ENCODE data around the gene MYOF.
A peak's percentile ranks its signal among the peaks of the same experiment; 100 is the strongest.

Gene MYOF

DNA sequence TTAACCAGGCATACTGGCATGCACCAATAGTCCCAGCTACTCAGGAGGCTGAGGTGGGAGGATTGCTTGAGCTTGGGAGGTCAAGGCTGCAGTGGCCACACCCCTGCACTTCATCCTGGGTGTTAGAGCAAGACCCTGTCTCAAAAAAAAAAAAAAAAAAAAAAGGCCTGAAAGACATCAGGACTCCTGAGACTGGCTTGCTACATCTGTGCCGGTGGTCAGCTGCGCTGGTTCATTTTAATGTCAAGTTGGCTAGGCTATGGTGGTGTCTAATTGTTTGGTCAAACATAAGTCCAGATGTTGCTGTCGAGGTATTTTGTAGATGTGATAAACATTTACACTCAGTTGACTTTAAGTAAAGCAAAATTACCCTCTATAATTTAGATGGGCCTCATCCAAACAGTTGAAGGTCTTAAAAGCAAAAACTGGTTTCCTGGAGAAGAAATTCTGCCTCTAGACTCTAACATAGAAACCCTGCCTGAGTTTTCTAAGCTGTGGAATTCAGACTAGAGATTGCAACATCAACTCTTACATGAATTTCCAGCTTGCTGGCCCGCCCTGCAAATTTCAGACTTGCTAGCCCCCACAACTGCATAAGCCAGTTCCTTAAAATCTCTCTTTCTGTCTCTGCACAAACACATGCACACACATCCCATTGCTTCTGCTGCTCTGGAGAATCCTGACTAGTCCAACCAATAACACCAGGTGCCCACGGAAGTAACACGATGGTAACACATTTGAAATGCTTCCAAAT, 18.2 kb downstream of the MYOF start:
- in situ Hi-C loops (cut with HindIII; ENCODE audit: low pct_ligation_motif_present, low pct_unique_long_range_greater_than_20kb, low sequenced_read_pairs): no loop called here

DNA sequence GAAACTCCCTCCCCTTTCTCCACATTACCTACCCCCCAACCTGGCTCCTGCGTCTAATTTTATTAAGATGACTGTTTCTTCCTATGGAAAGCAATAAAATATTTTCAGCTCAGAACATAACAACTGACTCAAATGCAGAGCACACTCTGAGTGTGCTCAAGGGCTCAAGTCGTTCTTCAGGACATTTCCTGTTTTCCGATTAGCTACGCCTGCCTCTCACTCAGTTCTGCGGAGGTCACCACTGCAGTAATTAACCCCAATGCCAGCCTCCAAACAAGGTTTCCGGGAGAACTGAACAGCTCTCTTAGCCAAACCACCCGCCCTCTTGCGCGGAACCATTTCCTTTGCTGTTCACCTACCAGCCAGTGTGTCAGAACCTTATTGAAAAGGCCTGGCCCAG, 19.3 kb downstream of the MYOF start:
- no peak for DNase-seq

More for the DNA sequence above, 18.2 kb downstream of the MYOF start:
- DNase-seq: no peak

DNA sequence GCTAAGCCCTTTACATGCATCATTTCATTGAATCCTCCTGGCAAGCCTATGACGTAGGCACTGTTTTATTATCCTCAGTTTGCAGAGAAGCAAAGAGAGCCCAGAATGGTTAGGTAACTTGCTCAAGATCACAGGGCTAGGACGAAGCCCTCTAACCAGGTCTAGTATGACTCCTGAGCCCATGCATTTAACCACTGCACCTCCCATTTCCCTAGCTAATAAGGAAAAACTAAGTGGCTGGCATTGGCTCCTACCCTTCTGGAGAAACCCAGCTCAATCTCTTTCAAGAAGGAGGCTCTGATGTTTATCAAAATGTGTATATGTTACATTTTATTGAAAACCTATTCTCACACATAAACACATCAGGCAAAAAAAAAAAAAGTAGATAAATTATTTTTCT, 19.8 kb downstream of the MYOF start:
- DNase-seq: no peak
- in situ Hi-C loops (cut with HindIII; ENCODE audit: low pct_ligation_motif_present, low pct_unique_long_range_greater_than_20kb, low sequenced_read_pairs): no loop called here

More for the DNA sequence above, 19.3 kb downstream of the MYOF start:
- in situ Hi-C loops (cut with HindIII; ENCODE audit: low pct_ligation_motif_present, low pct_unique_long_range_greater_than_20kb, low sequenced_read_pairs): no loop called here

DNA sequence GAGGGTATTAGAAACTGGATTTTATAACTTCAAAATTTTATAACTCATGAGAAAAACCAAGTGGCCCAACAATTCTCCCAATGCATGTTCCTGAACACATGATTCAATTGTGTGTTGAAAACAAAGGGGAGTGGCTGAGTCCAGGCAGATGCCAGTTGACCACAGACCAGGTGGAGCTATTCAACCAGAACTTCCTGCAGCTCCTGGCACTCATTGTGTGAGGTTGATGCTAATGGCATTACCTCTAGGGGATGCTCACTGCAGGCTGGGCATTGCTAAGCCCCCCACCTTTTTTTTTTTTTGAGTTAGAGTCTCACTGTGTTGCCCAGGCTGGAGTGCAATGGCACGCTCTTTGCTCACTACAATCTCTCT, 20.3 kb downstream of the MYOF start:
- peak; percentile 94 for DNase-seq
- in situ Hi-C loops (cut with HindIII; ENCODE audit: low pct_ligation_motif_present, low pct_unique_long_range_greater_than_20kb, low sequenced_read_pairs): no loop called here

DNA sequence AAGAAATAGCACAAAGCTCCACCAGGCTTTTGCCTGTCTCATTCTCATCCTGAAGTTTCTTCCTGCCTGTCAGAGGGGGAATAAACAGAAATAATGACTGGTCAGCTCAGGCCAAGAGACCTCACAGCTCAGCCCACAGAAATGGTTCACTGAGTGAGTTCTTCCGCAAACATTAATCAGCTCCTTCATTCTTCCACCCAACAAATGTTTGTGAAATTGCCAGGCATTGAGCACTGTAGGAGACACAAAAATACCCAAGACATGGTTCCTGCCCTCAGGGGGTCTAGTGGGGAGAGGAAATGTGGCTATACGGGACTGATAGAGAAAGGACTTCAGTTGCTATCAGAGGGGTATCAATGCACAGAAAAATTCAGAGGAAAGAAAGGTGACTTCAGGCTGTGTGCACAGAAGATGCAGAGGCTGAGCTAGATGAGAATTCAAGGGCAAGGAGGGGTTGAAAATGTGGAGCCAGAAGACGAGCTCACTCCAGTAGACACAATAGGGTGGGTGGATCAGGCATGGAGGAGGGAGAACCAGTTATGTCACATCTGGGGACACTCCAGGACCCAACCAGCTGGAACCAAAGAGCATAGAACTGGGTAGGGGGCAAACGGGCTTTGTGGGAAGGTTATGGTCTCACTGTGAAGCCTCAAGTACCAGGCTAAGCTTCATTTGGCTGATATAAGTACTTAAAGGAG, 20.9 kb downstream of the MYOF start:
- in situ Hi-C loops (cut with HindIII; ENCODE audit: low pct_ligation_motif_present, low pct_unique_long_range_greater_than_20kb, low sequenced_read_pairs): no loop called here
- peak; percentile 79 for DNase-seq

DNA sequence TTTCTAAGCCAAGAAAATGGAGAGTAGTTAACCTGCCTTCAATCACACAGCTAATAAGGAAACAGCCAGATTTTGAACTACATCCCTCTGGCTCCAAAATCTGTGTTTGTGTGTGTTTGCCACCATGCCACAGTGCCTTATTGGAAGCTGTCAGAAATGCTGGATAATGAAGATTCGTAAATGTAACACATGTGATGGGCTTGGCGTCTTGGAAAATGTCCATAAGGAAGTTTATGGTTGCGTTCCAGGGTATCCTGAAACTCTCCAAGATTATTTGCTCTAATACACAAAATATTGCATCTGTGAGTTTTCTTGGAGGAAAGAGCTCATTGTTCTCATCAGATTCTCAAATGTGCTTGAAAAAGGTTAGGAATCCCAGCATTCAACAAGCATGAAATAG, 22.7 kb downstream of the MYOF start:
- DNase-seq: no peak
- in situ Hi-C loops (cut with HindIII; ENCODE audit: low pct_ligation_motif_present, low pct_unique_long_range_greater_than_20kb, low sequenced_read_pairs): no loop called here

DNA sequence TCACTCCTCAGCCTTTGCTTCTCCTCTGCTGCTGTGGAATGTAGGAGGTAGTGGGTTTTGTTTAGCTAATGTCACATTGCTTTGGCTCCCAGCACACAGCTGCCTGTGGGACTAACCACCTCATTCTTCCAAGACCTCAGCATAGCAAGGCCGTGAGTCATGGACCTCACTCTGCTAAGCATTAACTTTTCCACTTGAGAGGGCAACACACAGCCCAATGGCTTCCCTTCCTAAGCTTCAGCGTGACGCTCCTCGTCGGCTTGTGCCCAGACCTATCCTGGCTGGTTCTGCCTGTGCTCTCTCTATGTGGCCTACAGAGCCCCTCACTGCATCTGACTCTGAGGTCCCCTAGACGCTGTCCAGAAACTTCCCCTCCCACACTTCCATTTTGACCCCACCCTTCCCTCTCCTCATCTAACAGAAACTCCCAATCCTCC, 23.3 kb downstream of the MYOF start:
- DNase-seq: peak; percentile 100
- in situ Hi-C loops (cut with HindIII; ENCODE audit: low pct_ligation_motif_present, low pct_unique_long_range_greater_than_20kb, low sequenced_read_pairs): no loop called here

DNA sequence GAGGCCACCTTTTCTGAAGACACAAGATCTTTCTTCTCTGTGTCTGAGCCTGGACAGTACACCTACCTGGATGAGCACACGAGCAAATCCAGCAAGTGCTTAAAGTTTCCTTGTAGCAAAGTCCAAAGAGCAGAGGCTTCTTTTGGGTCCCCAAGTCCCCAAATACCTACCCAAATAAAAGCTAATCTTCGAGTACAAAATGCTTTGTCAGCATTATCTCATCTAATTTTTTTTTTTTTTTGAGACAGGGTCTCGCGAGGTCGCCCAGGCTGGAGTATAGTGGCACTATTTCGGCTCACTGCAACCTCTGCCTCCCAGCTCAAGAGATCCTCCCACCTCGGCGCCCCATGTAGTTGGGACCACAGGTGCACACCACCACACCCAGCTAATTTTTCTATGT, 24.6 kb downstream of the MYOF start:
- DNase-seq: no peak
- in situ Hi-C loops (cut with HindIII; ENCODE audit: low pct_ligation_motif_present, low pct_unique_long_range_greater_than_20kb, low sequenced_read_pairs): no loop called here

DNA sequence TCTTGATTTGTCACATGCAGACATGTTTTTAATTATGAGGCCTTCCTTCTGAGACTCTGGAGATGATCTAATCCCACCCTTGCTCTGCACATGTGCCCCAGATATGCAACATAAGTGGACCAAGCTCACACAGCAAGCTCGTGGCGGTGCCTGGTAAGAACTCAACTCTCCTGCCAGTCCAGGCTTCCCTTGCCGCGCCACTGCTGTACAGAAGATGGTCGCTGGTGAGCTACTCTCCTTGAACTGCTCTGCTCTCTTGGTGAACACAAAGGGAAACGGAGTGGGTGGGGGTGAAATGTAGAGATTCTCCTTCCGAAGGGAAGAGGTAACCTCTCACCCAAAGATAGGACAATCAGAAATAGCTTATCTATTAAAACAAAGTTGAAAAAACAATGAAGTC, 25.7 kb downstream of the MYOF start:
- in situ Hi-C loops (cut with HindIII; ENCODE audit: low pct_ligation_motif_present, low pct_unique_long_range_greater_than_20kb, low sequenced_read_pairs): no loop called here
- DNase-seq: no peak

DNA sequence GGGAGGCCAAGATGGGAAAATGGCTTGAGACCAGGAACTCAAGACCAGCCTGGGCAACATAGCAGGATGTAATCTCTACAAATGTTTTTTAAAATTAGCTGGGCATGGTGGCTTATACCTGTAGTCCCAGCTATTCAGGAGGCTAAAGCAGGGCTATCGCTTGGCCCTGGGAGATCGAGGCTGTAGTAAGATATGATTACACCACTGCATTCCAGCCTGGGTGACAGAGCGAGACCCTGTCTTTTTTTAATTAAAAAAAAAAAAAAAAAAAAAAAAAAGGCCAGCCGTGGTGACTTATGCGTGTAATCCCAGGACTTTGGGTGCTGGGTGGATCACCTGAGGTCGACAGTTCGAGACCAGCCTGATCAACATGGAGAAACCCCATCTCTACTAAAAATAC, 27.4 kb downstream of the MYOF start:
- DNase-seq: no peak
- in situ Hi-C loops (cut with HindIII; ENCODE audit: low pct_ligation_motif_present, low pct_unique_long_range_greater_than_20kb, low sequenced_read_pairs): no loop called here

DNA sequence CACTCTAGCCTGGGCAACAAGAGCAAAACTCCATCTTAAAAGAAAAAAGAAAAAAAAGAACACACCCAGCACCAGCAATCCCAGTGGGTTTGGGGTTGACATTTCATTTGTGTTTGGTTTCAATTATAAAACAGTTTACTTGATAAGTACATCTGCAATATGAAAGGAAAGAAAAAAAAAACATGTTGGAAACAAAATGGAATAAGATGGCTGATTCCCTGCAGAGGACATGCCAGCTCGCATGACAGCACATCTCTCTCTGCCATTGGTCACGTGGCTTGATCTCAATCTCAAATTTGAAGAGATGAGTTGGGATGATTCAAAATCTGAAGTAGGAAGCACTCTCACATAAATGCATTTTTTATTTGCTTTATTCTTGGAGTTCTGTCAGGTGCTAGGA, 28.0 kb downstream of the MYOF start:
- DNase-seq: no peak
- in situ Hi-C loops (cut with HindIII; ENCODE audit: low pct_ligation_motif_present, low pct_unique_long_range_greater_than_20kb, low sequenced_read_pairs): no loop called here

DNA sequence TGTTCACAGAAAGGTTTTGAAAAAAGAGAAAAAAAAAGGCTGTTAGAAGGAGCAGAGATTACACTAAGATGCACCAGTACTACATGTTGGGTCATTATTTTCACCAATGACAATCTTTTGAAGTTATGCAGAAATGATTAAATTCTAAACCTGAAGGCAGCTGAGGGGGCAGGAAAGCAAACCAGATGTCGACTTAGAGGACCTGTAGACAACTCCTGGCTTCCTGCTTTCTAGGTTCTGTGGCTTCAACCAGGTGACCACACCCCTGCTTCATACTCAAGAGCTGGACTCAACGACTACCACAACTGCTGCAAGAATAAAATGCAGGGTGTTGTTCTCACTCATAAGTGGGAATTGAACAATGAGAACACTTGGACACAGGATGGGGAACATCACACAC, 30.0 kb downstream of the MYOF start:
- DNase-seq: no peak

DNA sequence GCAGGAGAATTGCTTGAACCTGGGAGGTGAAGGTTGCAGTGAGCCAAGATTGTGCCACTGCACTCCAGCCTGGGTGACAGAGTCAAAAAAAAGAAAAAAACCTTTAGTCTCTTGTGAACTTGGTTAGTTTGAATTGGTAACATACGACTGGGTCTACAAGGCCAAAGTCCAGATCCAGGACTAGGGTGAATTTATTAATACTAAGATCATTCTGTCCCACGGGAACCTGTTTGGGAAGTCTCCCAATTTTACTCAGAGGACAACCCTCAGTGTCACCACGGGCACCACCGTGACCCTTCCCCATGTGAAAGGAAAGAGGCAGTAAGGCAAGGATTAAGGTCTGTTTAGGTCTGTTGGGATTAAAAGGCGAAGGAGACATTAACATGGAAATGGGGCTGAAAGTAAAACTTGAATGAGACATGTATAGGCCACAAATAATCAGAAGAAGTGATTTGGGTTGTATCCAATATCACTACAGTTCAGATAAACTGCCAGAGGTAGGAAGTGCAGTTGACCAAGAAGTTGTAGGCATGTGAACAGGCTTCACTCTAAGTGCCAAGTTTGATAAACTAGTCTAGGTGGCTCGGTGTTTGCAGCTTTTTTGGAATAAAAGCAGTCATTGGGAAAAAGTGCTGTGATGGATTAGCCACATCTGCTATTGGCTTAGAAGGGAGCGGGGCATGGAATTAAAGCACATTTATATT, 30.7 kb downstream of the MYOF start:
- DNase-seq: no peak
- in situ Hi-C loops (cut with HindIII; ENCODE audit: low pct_ligation_motif_present, low pct_unique_long_range_greater_than_20kb, low sequenced_read_pairs): no loop called here

More for the DNA sequence above, 30.0 kb downstream of the MYOF start:
- in situ Hi-C loops (cut with HindIII; ENCODE audit: low pct_ligation_motif_present, low pct_unique_long_range_greater_than_20kb, low sequenced_read_pairs): no loop called here

DNA sequence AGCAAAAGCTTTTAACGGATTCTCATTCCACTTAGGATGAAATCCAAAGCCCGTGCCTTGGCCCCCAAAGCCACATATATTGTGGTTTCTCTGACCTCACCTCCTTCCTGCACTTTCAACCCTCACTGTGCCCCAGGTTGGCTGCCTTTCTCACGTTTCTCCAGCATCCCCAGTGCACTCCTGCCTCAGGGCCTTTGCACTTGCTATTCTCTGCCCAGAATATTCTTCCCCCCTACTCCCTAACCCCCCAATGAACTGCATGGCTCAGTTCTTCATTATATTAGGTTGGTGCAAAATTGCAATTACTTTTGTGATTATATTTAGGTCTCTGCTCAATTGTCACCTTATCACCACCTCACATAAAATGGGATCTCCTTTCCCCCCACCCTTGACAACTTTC, 34.2 kb downstream of the MYOF start:
- DNase-seq: no peak
- in situ Hi-C loops (cut with HindIII; ENCODE audit: low pct_ligation_motif_present, low pct_unique_long_range_greater_than_20kb, low sequenced_read_pairs): no loop called here

DNA sequence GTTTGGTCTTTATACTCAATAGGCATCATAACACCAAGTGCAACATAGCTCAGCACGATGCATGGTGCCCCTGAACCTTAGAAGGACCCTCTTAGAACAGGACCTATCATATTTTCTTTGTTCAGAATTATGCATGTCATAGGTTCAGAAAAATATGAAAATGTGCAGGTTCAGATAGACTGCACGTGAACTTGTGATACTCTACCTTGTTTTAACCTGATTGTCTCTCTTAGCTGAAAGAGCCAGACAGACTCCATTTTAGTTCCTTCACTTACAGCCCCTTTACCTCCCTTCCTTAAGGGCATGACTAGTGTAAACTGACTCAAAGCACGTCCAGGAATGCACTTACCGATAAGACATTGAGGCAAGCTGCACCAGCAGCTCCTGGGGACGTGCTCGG, 35.1 kb downstream of the MYOF start:
- DNase-seq: no peak
- in situ Hi-C loops (cut with HindIII; ENCODE audit: low pct_ligation_motif_present, low pct_unique_long_range_greater_than_20kb, low sequenced_read_pairs): no loop called here

DNA sequence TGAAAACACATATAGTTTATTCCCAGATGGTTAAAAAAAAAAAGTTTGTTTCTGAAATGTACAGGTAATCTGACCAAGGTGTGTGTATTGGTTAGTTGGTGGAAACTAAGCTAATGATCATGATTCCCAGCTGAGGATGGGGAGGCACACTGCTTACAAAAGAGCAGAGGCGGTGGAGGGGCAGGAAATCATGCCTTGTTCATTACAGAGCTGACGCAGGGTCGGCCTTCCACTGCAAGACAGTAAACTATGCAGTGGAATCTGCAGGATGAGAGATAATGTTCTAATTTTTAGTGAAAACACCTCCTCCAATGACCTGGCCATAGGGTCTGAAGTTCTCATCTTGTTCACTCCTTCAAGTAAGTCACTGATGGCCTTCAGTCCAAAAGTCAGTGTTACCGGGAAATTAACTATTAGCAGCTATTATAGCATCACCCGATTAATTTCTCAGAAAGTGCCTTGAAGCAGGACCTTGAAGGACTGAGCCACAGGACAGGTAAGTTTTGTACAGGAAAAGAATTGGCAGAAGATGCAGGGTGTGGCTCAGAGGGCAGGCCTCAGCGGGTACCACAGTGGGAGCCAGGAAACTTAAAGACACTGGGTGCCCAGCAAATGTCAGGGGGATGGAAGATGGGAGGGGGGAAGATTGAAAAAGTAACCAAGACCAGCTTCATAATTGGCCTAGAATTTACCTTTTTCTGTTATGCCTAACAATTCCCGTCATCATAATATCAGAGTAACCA, 36.0 kb downstream of the MYOF start:
- in situ Hi-C loops (cut with HindIII; ENCODE audit: low pct_ligation_motif_present, low pct_unique_long_range_greater_than_20kb, low sequenced_read_pairs): no loop called here
- DNase-seq: no peak

DNA sequence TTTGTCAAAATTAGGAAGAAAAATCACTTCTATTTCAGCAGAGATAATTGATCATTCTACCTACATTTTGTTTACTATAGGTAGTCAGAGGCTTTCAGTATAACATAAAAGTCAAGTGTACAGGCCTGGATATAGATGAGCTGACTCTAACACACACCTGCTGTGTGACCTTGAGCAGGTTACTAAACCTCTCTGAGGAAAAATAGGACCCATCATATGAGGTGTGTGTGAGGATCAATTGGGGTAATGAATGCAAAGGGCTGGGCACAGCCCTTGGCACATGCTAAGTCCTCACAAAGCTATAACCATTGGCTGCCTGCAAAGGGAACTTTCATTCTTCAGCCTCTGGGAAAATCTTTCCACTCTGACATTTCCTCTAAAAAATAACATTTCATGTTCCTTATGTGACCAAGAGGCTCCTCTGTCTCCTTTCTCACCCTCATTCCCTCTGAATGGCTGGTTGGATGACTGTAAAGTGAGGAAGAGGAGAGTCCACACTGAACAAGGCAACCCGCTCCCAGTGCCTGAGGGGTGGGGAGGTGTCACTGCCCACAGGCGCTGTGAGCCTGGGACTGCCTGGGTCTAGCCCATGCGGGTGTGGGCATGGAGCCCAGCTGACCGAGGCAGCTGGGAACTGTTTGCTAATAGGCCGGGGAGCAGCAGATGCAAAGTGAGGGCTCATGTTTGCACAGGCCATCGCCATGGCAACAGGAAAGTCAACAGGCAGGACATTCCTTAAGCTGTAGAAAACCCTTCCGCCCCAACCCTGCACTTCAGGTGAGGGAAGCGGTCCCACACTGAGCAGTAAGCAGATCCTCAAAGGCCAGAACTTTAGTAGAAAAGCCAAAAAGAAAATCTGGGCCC, 36.8 kb downstream of the MYOF start:
- in situ Hi-C loops (cut with HindIII; ENCODE audit: low pct_ligation_motif_present, low pct_unique_long_range_greater_than_20kb, low sequenced_read_pairs): no loop called here
- DNase-seq: peak; percentile 97

DNA sequence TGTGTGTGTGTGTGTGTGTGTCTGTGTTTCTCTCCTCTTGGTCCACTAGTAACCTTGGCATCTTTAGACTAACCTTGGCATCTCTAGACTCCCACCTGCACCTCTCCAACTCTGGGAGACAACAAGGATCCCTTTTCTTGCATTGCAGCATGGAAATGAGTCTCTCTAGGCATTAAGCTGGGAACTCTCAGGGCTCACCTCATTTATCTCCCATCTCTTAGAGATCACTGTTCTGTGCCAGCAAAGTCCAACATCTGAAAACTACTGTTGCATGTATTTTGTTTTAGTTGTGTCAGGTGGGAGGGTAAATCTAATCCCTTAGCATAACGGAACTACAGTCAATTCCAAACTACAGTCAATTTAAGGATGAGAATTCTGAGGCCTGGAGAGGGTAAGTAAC, 38.7 kb downstream of the MYOF start:
- in situ Hi-C loops (cut with HindIII; ENCODE audit: low pct_ligation_motif_present, low pct_unique_long_range_greater_than_20kb, low sequenced_read_pairs): no loop called here
- no peak for DNase-seq

Measured in ACHN (cell line).